Right hindlimb (tissue), 1 donor: ENCODE data around the gene RAB7A.
"Not testable (repeated sequence)": the region's sequence is repeated elsewhere in the genome, so short reads cannot be mapped to it uniquely, and the experiment has no call there.

ENCODE experiments used
- DNase-seq: peaks from one replicate; pipeline ENCODE4 v3.0.0-alpha.2; 2018

Gene RAB7A

DNA sequence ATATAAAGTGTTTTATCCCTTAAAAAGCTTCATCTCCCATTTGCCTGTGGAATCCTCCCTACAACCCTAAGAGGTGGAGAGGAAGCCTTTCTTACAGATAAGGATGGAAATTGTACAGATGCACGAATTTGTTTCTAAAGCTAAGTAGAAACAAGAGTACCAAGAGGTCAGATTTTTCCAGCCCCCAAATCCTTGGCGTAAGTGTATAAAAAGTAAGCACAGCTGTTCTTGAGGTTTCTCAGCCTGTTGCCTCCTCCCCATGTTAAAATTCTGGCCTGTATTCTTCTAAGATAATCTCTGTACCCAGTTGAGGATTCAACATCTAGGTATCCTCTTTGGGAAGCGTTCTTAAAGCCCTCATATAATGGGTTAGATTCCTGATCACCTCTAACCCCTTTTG lies 34.9 kb downstream of the RAB7A start:
- no peak for DNase-seq

- no peak for DNase-seq
Measured at GRCh38 chr3:128761392-128761791, 35.4 kb downstream of the RAB7A start.

DNA sequence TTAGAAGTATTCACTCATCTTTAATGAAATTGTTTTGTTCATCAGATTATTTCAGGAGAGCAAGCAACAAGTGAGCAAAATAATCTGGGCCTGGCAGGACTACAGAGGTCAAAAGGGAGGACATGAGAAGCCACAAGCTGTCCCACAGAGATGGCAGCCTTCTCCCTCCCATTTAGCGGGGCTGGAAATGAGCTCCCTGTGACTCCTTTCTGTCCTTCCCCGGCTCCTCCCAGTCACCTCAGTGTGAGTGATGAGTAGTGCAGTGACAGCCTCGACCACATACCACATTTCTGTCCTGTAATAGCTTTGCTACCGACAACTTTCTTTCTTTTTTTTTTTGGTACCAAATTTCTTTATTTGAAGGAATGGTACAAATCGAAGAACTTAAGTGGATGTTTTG lies 38.0 kb downstream of the RAB7A start:
- DNase-seq, result no peak

DNA sequence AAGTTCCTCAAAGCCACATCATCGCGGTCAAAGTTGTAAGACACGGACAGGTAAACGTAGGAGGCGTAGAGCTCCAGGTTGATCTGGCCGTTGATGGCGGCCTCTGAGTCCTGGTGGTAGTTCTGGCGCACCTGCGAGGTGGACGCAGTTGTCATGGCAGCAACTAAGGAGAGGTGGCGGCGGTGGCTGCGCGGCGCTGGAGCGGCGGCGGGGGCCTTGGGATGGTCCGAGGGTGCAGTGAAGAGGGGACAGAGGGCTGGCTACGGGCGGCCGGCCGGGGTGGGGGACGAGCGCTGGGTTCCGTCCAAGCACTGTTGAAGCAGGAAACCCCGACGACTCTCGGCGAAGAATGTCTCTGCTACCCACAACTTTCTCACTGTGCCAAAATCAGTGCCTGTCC lies 38.9 kb downstream of the RAB7A start:
- no peak for DNase-seq

DNA sequence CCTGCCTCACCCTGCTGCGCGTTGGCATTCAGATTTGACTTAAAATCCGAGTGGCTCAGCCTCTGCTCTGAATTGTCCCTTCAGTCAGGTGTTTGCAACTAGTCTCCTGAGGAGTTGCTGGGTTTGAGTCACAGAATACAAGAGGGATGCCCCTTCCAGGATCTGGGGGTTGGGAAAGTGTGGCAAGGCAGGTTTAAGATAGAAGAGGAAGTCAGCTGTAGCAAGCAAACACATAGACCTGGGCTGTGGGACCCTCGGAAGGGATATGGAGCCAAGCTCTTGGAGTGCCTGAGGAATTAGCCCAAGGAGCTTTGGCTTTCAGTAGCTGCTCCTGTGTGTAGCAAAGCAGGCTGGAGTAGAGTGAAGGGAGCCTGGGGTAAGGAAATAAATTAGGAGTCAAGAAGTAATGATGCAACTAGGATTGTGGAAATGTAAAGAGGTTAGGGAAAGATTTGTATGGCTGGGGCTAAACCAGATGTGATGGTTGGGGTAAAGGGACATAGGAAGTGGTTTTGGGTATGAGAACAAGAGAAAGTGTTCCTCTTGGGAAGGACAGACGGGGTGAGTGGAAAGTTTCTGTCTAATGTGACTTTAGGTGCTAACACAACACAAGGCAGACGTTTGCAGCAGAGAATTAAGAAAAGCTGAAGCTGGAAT lies 41.2 kb downstream of the RAB7A start:
- DNase-seq, result no peak

- no peak for DNase-seq
Measured at GRCh38 chr3:128768471-128768870, 42.5 kb downstream of the RAB7A start.

DNA sequence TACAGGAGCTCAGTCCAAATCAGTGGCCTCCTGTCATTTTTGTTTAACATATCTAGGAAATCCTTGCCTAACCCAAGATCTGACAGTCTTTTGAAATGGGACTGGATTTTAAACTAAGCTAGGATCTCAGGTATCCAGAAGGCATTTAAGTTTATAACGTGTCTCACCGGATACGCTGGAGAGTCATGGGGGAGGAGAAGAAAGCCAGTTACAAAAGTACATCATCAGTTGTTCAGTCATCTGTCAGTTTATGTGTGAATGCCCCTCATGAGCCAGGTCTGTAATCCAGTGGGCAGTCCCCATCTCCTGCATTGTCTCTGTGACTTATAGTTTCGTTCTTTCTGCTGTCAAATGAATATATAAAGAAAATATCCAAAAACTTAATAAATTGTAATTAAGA lies 44.4 kb downstream of the RAB7A start:
- no peak for DNase-seq

- not testable (repeated sequence) for DNase-seq
Measured at GRCh38 chr3:128773189-128773588, 47.2 kb downstream of the RAB7A start.

DNA sequence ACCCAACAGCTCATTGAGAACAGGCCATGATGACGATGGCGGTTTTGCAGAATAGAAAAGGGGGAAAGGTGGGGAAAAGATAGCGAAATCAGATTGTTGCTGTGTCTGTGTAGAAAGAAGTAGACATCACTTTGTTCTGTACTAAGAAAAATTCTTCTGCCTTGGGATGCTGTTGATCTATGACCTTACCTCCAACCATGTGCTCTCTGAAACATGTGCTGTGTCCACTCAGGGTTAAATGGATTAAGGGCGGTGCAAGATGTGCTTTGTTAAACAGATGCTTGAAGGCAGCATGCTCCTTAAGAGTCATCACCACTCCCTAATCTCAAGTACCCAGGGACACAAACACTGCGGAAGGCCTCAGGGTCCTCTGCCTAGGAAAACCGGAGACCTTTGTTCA lies 47.6 kb downstream of the RAB7A start:
- not testable (repeated sequence) for DNase-seq

- no peak for DNase-seq
Measured at GRCh38 chr3:128775241-128775640, 49.3 kb downstream of the RAB7A start.

GRCh38 chr3:128775906-128776542 lies 50.0 kb downstream of the RAB7A start:
- no peak for DNase-seq

- no peak for DNase-seq
Measured at GRCh38 chr3:128780101-128780837, 54.3 kb downstream of the RAB7A start.

DNA sequence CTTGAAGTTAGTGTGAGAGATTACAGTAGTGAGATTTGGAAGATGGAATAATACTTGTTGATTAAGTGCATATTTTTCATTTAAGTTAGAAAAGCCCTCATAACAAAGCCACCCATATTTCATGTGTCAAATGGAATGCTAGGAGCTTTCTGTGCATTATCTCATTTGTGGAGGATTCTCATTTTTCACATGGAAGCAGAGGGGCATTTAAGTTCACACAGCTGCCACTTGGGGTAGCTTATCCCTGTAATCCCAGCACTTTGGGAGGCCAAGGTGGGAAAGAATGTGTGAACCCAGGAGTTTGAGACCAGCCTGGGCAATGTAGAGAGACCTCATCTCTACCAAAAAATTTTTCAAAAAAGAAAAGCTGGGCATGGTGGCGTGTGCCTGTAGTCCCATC lies 55.2 kb downstream of the RAB7A start:
- DNase-seq, result no peak

DNA sequence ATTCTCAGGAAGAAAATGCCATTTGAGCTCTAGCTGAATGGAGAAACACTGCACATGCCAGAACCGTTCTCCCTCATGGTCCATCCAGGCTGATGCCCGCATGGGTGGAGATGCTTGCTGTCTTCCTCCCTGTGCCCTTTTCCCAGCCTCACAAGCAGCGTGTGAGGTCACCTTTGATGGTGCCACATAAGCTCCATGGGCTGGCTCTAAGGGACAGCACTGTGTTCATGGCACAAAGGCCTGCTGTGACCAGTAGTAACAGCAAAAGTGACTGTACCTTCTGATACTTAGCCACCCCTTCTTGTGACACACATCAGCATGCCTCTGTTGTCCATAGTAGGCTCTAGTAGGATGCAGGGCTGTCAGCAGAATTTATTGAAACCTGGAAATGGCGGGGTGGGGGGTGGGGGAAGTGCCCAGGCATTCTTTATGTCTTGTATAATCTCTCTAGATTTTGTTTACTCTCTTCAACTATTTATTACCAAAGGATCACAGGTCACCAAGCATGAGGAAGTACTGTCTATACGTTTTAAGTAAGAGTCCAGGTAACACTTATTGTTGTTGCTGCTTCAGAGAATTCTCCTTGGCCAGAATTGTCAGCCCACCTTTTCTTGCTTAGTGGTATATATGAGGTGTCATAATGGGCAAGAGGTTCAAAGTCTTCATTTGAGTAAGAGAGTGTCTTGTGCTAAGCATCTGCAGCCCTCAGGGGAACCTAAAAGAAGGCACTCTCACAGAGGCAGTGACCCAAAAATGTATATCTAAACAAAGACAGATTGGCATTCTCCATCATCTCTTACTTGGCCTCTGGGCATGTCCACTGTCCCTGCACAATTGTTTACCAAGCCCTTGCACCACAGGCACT lies 56.5 kb downstream of the RAB7A start:
- no peak for DNase-seq

- no peak for DNase-seq
Measured at GRCh38 chr3:128783774-128784173, 57.8 kb downstream of the RAB7A start.

DNA sequence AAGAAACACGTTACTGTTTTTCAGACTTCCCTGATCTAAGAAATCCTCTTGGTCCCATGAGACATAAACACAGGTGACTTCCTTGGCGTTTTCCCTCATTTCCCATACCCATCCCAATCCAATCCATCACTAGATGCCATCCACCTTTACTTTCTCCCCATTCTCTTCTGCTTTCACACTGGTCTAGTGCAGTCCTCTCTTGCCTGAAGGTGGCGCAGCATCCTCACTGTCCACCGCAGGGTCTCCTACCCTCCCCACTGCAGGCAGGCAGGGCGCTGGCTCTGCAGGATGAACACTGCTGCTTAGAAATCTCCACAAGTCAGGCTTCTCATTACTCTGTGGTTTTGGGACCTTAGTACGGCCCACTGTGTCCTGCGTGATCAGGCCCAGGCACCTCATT lies 58.2 kb downstream of the RAB7A start:
- peak; percentile 35 for DNase-seq

- no peak for DNase-seq
Measured at GRCh38 chr3:128784843-128785242, 58.9 kb downstream of the RAB7A start.

DNA sequence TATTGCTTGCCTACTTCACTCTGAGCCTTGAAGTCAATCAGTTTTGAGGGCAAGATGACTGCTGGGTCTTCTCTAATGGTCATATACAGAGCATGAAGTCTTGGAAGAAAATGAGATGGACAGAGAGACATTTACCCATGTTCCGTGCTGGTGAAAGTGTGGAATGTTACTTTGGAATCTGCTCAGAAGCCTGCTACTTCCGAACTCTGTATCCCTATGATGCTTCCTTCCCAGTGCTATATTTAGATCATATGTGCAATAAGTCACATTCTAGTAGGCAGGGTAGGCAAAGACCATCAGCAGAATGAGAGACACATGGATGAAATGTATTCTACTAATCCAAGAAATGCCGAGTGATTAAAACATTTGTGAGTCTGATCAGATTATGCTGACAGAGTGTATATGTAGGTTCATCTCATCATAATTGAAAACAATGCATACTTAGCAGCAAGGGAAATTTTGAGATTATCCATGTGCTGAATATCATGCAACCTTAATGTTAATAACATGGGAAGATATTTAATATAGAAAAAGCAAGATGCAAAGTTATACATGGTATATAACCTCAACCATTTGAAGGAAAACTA lies 60.5 kb downstream of the RAB7A start:
- no peak for DNase-seq

DNA sequence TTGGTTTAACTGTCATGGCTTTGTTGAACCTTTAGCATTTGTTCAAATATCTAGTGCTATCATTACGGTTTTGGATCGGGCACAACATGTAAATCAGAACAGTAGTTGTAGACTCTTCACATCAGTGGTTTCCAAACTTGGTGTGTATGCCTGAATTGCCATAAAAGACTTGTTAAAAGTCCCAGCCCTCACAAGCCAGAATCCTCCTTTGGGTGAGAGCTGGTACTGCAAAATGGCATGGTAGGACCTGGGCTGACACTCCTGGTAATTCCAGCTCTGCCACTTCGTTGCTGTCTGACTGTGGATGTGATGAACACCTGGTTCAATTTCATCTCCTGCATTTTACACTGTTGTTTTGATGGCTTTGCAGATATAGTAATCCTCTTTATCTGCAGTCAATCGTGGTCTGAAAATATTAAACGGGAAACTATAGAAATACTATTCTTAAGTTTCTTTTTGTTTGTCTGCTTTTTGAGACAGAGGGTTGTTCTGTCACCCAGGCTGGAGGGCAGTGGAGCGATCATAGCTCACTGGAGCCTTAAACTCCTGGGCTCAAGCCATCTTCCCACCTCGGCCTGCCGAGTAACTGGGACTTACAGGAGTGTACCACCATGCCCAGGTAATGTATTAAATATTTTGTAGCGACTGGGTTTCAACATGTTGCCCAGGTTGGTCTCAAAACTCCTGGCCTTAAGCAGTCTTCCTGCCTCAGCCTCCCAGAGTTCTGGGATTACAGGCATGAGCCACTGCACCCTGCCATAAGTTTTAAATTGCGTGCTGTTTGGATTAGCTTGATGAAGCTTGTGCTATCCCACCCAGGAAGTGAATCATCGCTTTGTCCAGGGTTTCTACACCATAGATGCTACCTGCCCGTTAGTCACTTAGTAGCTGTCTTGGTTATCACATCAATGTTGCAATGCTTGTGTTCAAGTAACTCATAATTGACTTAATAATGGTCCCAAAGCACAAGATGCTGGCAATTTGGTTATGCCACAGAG lies 61.6 kb downstream of the RAB7A start:
- DNase-seq, result no peak

GRCh38 chr3:128788268-128788869 lies 62.4 kb downstream of the RAB7A start:
- no peak for DNase-seq
